T47D (cell line): Measurements from ENCODE around the gene ARAP2.

Experiments used
- DNase-seq, 2 experiments: peaks; one replicate each; pipeline versions ENCODE4 v3.0.0 to v3.0.0-alpha.2; 2011 to 2012; ENCODE audit warnings: low read depth in 1 of 2, low spot score in 1 of 2
- JUND ChIP-seq: IDR thresholded peaks from 2 replicates; pipeline ENCODE4 v1.6.1; 2012; ENCODE audit warnings: low read depth
- in situ Hi-C: cut with HindIII; loops from 2 replicates; pipeline ENCODE4 v1.10.0; 2016; ENCODE audit warnings: low sequenced_read_pairs, low pct_unique_long_range_greater_than_20kb

The ARAP2 gene

GRCh38 chr4:36249610-36250009, 5.3 kb upstream of the ARAP2 start:
- DNase-seq = no peak
- TF ChIP-seq JUND = no peak
- in situ Hi-C loops = no loop called here

- no peak for TF ChIP-seq JUND
- in situ Hi-C loops = no loop called here
- peak; percentile 30 to 63 for DNase-seq
Measured at GRCh38 chr4:36243355-36244256, 708 bp downstream of the ARAP2 start.

GRCh38 chr4:36242629-36243354, 1.5 kb downstream of the ARAP2 start:
- no peak for DNase-seq
- TF ChIP-seq JUND = no peak
- in situ Hi-C loops = no loop called here

GRCh38 chr4:36241771-36242170, 2.5 kb downstream of the ARAP2 start:
- peak in 1 of 2 experiments; percentile 26 for DNase-seq
- in situ Hi-C loops = no loop called here
- no peak for TF ChIP-seq JUND

- no peak for DNase-seq
- TF ChIP-seq JUND = no peak
Measured at GRCh38 chr4:36237366-36238313, 6.7 kb downstream of the ARAP2 start.

GRCh38 chr4:36236159-36236558, 8.2 kb downstream of the ARAP2 start:
- no peak for DNase-seq
- in situ Hi-C loops = no loop called here
- no peak for TF ChIP-seq JUND

More at GRCh38 chr4:36237366-36238313, 6.7 kb downstream of the ARAP2 start:
- in situ Hi-C loops = no loop called here

- in situ Hi-C loops = no loop called here
- no peak for DNase-seq
- TF ChIP-seq JUND = no peak
Measured at GRCh38 chr4:36235306-36235705, 9.0 kb downstream of the ARAP2 start.

GRCh38 chr4:36233567-36234266, 10.6 kb downstream of the ARAP2 start:
- in situ Hi-C loops = no loop called here
- no peak for DNase-seq
- no peak for TF ChIP-seq JUND

GRCh38 chr4:36230534-36230933, 13.8 kb downstream of the ARAP2 start:
- TF ChIP-seq JUND = no peak
- in situ Hi-C loops = no loop called here
- no peak for DNase-seq

GRCh38 chr4:36227913-36228312, 16.4 kb downstream of the ARAP2 start:
- in situ Hi-C loops = no loop called here
- TF ChIP-seq JUND = no peak
- DNase-seq = no peak

GRCh38 chr4:36226430-36227227, 17.7 kb downstream of the ARAP2 start:
- no peak for TF ChIP-seq JUND
- no peak for DNase-seq
- in situ Hi-C loops = no loop called here
